GM18519 (cell line): ENCODE results near the gene HDAC2.
"Not testable (repeated sequence)": the region's sequence is repeated elsewhere in the genome, so short reads cannot be mapped to it uniquely, and the experiment has no call there.

Source experiments
- ATAC-seq: cut with Tn5 transposase; IDR thresholded peaks from one replicate; pipeline ENCODE4 v1.9.1; 2021; ENCODE audit warnings: mild to moderate bottlenecking, moderate library complexity; ENCODE audit not compliant: unreplicated experiment, low FRiP score

The HDAC2 gene

GRCh38 chr6:113921299-113921904 lies 49.5 kb downstream of the HDAC2 start:
- no peak for ATAC-seq

DNA sequence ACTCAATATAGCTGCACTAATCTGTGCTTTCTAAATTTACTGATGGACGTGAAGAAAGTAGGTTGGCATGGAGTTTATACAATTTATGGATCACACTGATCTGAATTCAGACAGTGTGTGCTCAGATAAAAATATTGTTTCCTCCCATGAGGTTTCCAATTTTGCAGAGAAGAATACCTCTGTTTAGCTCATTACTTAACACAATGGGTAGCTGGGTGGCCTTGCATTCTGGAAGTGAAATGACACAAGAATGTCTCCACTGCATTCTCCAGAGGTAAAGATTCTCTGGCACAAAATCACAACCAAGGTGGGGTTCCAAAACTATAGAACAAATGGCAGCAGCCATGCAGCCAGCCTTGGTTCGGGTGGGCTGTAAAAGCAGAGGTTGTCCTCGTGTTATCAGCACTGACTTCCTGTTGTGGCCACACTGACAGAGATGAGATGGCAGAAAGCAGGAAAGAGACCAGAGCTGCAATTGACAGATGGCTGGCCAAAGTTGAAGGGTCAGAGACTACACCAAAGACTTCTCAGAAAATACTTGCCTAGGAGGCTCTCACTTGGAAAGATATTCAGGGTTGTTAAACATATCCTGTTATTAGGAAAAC lies 50.2 kb downstream of the HDAC2 start:
- peak; percentile 82 for ATAC-seq

- ATAC-seq, result not testable (repeated sequence)
Measured at GRCh38 chr6:113910285-113910684, 60.7 kb downstream of the HDAC2 start.

DNA sequence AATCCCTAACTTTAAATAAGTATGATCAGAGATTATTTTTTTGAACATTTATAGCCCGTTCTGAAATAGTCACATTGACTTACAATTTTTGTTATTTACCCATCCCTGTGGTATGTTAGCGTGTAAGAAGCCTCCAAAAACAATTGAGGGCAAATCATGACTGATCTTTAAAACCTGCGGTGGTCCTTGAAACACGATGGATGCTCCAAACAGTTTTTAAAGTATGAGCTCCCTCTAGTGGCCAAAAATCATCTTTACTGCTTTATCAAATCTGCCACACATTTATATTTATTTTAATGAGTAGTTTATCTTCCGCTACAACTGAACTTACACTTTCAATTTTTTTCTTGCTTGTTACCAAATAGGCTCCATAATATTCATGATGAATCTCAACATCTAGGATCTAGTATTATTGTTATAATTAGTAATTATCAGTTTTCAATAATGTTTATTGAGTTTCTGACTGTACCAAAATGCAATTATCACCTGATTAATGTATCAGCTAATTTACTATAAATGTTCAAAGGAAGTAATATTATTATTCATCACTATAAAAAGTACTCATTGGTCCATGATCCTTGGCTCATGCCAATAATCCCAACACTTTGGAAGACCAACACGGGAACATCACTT lies 61.6 kb downstream of the HDAC2 start:
- ATAC-seq, result peak; percentile 60

- no peak for ATAC-seq
Measured at GRCh38 chr6:113908801-113909200, 62.1 kb downstream of the HDAC2 start.

DNA sequence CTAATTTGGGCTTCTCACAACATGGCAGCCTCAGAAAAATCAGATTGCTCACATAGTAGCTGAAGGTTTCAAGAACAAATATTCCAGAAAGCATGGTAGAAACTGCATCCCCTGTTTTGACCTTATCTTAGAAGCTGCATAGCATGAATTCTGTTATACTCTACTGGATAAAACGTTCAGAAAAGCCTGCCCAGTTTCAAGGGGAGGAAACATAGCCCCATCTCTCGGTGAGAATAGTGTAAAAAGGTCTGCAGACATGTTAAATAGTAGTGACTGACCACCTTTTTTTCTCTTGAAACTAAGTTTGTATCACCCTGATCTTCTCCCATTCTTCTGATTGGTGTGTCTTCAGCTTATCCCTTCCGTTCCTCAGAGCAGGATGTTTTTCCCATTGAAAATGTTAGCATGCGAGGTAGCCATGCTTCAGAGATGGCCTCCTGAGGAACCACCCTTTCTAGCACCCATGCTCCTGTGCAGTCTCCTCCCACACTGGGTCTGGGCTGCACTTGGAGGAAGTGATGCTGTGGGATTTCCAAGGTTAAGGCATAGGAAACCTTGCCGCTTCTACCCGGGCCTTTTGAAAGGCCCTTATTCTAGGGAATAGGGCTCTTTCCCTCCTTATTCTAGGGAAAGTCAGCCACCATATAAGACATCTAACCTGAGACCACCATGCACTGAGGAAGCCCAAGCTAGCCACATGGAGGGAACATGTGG lies 63.7 kb downstream of the HDAC2 start:
- no peak for ATAC-seq

DNA sequence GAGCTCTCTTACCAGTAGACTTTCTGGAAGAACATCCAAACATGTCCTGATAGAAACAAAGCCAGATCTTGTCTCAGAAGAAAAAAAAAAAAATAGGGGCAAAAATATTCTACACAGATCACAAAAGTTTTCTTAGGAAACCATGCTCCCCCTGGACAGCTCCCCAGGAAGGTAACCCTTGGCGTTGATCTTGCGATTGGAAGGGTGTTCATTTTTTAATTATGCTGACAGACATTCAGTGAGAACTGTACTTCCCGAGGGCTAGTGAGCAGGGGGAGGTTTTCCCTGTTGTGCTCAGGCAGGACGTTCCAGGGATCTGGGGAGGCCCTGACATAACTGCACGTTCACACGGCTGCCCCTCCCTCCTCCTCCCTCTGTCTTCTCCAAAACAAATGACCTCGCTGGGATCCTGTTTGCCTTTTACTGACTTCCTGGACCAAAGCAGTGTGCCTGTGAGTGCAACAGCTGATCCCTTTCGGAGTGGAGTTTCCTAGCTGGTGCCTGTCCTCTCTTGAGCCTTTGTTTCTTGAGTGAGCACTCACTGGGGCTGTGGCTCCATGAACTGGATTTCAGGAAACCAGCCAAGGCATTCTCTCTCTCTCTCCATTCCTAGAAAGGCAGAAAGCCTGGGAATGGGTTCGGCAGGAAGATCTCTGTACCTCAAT lies 67.2 kb downstream of the HDAC2 start:
- no peak for ATAC-seq

- no peak for ATAC-seq
Measured at GRCh38 chr6:113901482-113901881, 69.5 kb downstream of the HDAC2 start.

DNA sequence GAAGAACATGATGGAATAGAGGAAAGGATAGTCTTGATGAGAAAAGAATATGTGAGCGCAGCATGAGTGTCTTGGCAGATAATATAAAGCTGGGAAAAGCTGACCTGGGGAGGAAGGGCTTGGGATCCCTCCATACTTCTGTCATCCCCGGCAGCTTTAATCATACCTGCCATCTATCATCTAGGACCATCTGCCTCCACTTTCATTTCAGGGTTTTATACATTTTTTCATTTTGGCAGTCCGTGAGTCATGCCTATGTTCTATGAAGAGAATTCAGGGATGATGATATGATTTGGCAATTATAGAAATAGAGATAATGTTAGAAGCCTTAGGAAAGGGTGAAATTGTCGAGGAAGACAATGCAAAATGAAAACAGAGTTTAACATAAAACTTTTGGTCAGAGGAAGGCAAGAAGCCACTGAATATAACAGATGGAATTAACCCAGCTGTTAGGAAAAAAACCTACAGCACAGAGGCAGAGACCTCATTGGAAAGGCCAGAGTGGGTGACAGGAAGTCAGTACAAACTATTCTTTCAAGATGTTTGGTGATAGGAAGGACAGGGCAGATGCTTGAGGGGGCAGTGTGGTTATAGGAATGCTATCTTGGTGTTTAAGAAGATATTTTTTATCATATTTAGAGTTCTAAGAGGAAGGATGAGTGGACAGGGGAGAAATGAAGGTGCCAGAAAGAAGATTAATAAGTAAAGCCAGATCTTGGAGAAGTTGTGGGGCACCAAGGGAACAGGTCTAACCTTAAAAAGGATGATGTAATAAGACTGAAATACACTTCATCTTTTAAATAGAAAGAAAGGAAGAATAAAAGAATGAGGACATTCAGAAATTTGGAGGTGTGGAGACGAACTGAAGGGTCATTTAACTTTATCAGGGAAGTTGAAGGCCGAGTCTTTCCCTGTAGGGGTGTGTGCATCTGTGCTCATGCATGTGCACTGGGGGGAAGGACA lies 76.0 kb downstream of the HDAC2 start:
- no peak for ATAC-seq

- ATAC-seq, result no peak
Measured at GRCh38 chr6:113893866-113894265, 77.1 kb downstream of the HDAC2 start.

DNA sequence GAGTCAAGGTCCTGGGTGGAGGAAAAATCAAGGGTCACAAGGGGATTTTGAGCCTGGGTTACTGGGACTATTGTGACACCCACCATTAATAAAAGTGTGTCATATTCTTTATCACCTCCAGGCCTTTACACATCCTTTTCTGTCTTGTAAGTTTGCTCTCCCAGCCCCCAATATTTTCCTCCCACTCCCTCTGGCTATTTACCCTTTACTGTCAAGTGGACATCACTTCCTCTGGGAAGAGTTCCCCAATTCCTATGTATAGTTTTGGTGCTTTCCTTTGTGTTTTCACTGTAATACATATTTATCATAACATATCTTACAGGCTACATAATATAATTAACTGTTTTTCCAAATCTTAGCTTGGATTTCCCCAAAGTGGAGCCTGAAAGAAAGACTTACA lies 77.5 kb downstream of the HDAC2 start:
- ATAC-seq, result no peak

GRCh38 chr6:113888956-113889630 lies 81.9 kb downstream of the HDAC2 start:
- no peak for ATAC-seq

GRCh38 chr6:113888493-113888892 lies 82.5 kb downstream of the HDAC2 start:
- no peak for ATAC-seq

GRCh38 chr6:113886512-113886911 lies 84.4 kb downstream of the HDAC2 start:
- ATAC-seq, result no peak

DNA sequence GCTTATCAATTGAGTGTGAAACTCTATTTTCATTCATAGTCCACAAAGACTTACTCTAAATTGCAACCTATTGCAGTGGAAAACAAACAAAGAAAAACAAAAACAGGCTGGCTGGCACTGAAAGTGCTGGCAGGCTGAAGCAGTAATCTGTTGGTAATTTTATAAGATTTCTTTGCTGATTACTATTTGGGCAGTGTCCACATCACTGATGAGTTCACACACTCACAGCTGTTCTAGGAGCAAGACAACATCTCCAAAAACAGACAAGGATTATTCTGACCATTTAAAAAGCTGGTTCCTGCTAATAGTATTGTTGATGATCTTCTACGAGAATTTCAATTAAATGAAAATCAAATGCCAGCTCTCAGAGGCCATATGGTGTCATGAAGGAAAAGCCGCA lies 86.9 kb downstream of the HDAC2 start:
- ATAC-seq, result no peak
